Activated T-helper 2 cell treated with anti-CD3 and anti-CD28 coated beads, Interferon-gamma antibody, Interleukin-2, Interleukin-4, amounts not matched to agents 10 μg/mL and 5 μg/mL and 100 μg/mL, durations not matched to agents 14 hours and 24 hours and 36 hours (primary cell): ENCODE data around the gene UBTD1. TPM values are rescaled to one million over a fixed set of nuclear protein-coding genes. Genes with fewer than 3 reads are reported as not detected.

ENCODE experiments used
- DNase-seq: peaks from one replicate; pipeline ENCODE4 v3.0.0; 2021; ENCODE audit warnings: low spot score
- H3K27ac Mint-ChIP-seq: one replicate; pipeline ENCODE4 v1.8.0; 2021; ENCODE audit warnings: mixed read lengths
- H3K27me3 Mint-ChIP-seq: one replicate; pipeline ENCODE4 v1.8.0; 2021; ENCODE audit warnings: low read depth, mixed read lengths
- H3K36me3 Mint-ChIP-seq: one replicate; pipeline ENCODE4 v1.8.0; 2021; ENCODE audit warnings: low read depth, mixed read lengths
- H3K4me1 Mint-ChIP-seq: one replicate; pipeline ENCODE4 v1.8.0; 2021; ENCODE audit warnings: low read depth, mixed read lengths
- H3K4me3 Mint-ChIP-seq: one replicate; pipeline ENCODE4 v1.8.0; 2021; ENCODE audit warnings: low read depth, mild to moderate bottlenecking, moderate library complexity, mixed read lengths
- H3K9me3 Mint-ChIP-seq: one replicate; pipeline ENCODE4 v1.8.0; 2021; ENCODE audit warnings: mixed read lengths
- intact Hi-C: fragments of 100-400 bp; cut with micrococcal nuclease; formaldehyde crosslinking; loops from one replicate; pipeline ENCODE4 v1.15.1; 2023
- total RNA-seq: library from RNA; stranded (reverse); gene quantifications from 2 replicates; pipeline ENCODE4 v1.2.3, GENCODE V29; 2022

Gene UBTD1, protein sequence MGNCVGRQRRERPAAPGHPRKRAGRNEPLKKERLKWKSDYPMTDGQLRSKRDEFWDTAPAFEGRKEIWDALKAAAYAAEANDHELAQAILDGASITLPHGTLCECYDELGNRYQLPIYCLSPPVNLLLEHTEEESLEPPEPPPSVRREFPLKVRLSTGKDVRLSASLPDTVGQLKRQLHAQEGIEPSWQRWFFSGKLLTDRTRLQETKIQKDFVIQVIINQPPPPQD
- 1.6 and 1.8 TPM in 2 replicates for total RNA-seq

DNA sequence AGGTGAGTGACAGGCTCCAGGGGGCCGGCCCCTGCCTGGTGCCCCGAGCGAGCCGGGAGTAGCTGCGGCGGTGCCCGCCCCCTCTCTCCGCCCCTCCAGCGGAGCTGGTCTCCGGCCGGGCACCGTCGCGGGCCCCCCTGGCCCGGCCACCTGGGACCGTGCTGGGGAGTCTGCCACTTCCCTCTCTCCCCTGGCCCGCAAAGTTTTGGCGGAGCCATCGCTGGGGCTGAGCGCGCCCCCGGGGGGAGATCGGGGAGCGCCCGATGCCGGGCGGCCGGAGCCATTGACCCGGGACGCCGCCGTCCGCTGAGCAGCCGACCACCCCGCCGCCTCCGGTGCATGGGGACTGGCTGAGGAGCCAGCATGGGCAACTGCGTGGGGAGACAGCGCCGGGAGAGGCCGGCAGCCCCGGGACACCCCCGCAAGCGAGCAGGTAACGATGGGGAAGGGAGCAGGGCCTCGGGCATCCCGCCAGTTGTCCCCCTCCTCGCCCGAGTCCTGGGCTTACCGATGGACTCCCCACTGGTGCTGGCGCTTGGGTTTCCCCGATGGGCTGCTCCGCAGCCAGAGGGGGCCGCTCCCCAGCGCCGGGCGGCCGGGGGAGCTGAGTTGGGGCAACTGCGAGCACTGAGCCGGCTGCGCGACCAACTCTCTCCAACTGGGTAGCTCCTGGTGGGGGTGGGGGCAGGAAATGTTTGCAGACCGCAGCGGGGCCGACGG, at the start of gene UBTD1:
UBTD1 (plus strand) TSS at position 84 of the 720 bp plus-strand sequence; CDS start at position 364, 280 bp downstream.
- Mint-ChIP-seq H3K9me3 (no peaks in the 10 kb centered on the region), H3K27me3 (peaks cover 33% of the 10 kb centered on the region), H3K27ac (peak within 1 kb of the TSS; percentile 99), H3K4me3 (peak within 1 kb of the TSS; percentile 91), H3K36me3 (peaks cover 12% of the 10 kb centered on the region), H3K4me1 (peaks cover 33% of the 10 kb centered on the region)
- intact Hi-C loops = loop anchor here (1.0 to 5.0 kb wide), 8 partner anchors 44 to 207 kb away; partner anchors contain the start of genes ARHGAP19, EXOSC1, FRAT1 and FRAT2
- DNase-seq = no peak

DNA sequence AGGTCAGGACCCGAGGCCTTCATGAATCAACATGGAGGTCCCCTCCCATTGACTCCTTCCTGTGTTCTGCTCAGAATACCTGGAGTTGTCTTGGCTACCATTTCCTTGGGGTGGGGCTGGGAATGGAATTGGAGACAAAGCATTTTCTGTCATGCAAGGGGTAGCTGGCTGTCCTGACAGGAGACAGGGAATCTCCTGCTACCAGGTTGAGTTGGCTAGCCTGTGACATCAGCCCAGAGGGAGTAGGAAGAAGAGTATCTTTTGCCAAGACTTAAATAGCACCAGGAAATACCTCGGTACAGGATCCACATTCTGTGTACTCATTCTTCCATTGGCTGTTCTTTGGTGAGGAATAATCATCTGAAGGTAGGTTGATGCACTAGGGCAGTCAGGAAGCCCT, 47.9 kb upstream of the UBTD1 start:
- Mint-ChIP-seq H3K27me3 (no peaks in the 10 kb centered on the region), H3K4me3 (no peak overlapping the region), H3K36me3 (peaks cover 46% of the 10 kb centered on the region), H3K9me3 (no peaks in the 10 kb centered on the region), H3K27ac (peak overlapping the region; percentile 11), H3K4me1 (peaks cover 30% of the 10 kb centered on the region)
- intact Hi-C loops = no loop called here
- DNase-seq = no peak

DNA sequence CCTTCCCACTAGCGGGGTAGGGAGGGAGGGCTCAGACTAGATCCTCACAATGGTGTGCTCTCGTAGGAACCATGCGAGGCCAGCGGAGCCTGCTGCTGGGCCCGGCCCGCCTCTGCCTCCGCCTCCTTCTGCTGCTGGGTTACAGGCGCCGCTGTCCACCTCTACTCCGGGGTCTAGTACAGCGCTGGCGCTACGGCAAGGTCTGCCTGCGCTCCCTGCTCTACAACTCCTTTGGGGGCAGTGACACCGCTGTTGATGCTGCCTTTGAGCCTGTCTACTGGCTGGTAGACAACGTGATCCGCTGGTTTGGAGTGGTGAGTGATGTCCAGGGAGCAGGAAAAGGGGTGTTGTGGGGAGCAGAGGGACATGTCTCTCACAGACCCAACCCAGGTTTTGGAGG, 47.1 kb upstream of the UBTD1 start:
- DNase-seq = no peak
- Mint-ChIP-seq H3K27me3 (no peaks in the 10 kb centered on the region), H3K4me1 (peaks cover 28% of the 10 kb centered on the region), H3K36me3 (peaks cover 52% of the 10 kb centered on the region), H3K4me3 (no peak overlapping the region), H3K27ac (peak overlapping the region; percentile 18), H3K9me3 (no peaks in the 10 kb centered on the region)
- intact Hi-C loops = no loop called here

DNA sequence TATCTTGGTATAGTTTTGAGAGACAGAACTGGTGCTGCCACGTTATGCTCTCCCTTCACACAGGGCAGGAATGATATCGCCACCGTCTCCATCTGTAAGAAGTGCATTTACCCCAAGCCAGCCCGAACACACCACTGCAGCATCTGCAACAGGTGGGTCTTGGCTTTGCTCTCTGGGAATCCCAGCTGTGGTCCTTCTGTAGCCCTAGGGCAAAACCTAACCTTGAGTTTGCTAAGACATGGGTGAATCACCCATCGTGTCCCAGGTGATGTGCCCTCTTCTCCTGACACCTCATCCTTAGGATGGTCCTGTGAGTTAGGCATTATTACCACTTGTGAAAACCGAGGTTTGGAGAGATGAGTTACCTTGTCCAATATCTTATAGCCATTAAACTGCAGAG, 46.4 kb upstream of the UBTD1 start:
- intact Hi-C loops = no loop called here
- H3K27me3 Mint-ChIP-seq = no peaks in the 10 kb centered on the region
- H3K9me3 Mint-ChIP-seq = no peaks in the 10 kb centered on the region
- no peak overlapping the region for H3K27ac Mint-ChIP-seq
- H3K4me3 Mint-ChIP-seq = no peak overlapping the region
- peaks cover 26% of the 10 kb centered on the region for H3K4me1 Mint-ChIP-seq
- DNase-seq = no peak
- peaks cover 60% of the 10 kb centered on the region for H3K36me3 Mint-ChIP-seq

DNA sequence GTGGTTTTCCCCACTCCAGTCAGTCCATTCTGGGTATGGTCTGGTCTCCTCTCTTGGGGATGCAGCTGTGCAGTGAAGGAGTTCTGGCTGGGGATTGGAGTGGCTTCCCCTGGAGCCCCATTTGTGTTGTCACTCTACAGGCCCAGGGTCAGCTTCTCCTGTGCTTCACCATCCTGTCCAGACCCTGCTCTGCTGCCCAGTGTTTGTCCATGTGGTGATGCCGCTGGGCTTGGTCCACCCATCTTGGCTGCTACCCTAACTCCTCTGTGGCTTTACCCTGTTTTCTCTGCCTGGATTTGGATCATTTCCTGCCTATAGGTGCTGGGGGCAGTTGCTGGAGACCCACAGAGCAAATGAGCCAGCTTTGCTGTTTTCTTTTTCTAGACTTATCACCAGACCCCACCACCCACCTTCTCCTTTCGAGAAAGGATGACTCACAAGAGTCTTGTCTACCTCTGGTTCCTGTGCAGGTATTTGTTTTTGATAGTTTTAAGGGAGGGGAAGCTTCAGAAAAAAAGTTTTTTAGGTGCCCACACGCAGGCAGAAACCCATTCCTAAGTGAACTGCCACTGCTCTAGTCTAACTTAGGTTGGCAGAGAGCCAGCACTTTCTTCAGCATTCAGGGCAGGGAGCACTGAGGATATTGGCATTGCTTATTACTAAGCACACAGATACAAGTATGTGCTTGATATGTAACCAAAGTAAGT, 44.2 kb upstream of the UBTD1 start:
- Mint-ChIP-seq H3K4me3 (no peak overlapping the region), H3K36me3 (peaks cover 69% of the 10 kb centered on the region), H3K4me1 (peaks cover 17% of the 10 kb centered on the region), H3K9me3 (no peaks in the 10 kb centered on the region), H3K27ac (peak overlapping the region; percentile 78), H3K27me3 (no peaks in the 10 kb centered on the region)
- DNase-seq = no peak
- intact Hi-C loops = no loop called here

DNA sequence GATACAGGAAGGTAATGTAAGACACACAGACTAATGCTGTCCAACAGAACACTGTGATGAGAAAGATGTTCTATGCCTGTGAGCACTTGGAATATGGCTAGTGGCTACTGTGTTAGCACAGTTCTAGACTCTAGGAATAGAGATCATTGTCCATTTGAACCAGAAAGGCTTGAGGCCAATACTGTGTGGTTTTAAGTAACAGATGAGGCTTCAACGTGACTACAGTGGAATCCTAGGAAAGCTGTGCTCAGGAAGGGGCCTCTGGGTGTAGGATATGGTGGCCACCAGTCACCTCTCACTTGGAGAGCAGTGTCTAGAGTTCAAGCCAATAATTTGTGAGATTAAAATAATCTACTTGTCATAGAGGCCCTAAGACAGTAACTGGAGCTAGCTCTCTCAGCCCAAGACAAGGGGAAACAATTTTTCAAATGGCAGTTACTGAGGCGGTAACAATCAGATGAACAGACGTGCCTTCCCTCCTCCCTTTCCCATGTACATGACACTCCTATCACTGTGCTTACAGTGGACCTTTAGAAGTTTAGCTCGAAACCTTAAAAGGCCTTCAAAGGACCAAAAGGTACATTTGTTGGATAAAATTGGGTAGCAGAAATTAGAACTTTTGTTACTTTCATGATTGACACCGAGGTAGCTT, 42.6 kb upstream of the UBTD1 start:
- no peak overlapping the region for H3K4me3 Mint-ChIP-seq
- no peak for DNase-seq
- H3K27me3 Mint-ChIP-seq = no peaks in the 10 kb centered on the region
- peaks cover 79% of the 10 kb centered on the region for H3K36me3 Mint-ChIP-seq
- H3K4me1 Mint-ChIP-seq = peaks cover 9% of the 10 kb centered on the region
- no peaks in the 10 kb centered on the region for H3K9me3 Mint-ChIP-seq
- intact Hi-C loops = no loop called here
- H3K27ac Mint-ChIP-seq = no peak overlapping the region

DNA sequence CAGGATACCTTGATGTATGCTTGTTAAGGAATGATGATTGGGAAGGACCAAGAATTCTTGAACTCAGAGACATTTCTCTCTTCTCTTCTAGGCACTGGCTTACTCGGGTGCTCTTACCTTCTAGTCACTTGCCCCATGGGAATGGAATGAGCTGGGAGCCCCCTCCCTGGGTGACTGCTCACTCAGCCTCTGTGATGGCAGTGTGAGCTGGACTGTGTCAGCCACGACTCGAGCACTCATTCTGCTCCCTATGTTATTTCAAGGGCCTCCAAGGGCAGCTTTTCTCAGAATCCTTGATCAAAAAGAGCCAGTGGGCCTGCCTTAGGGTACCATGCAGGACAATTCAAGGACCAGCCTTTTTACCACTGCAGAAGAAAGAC, 42.0 kb upstream of the UBTD1 start:
- intact Hi-C loops = no loop called here
- Mint-ChIP-seq H3K4me3 (no peak overlapping the region), H3K4me1 (peaks cover 9% of the 10 kb centered on the region), H3K9me3 (no peaks in the 10 kb centered on the region), H3K36me3 (peaks cover 83% of the 10 kb centered on the region), H3K27ac (no peak overlapping the region), H3K27me3 (no peaks in the 10 kb centered on the region)
- DNase-seq = no peak

DNA sequence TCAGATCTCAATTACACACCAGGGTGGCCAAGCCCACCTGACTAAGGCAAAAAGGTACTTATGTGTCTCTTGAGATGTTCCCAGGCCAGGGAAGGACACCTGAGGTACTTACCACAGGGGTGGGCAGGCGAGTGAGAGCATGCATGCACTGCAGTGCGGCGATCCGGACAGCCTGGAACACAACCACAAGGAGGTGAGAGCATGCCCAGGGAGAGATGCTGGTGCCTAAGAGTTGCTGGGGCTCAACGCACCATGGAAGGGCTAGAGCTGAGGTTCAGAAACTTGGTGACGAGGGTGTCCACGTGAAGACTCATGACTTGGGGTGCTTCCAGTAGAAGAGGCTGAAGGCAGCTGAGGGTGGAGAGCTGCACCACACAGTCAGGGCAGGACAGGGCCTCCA, 39.6 kb upstream of the UBTD1 start:
- Mint-ChIP-seq H3K27ac (no peak overlapping the region), H3K36me3 (peaks cover 91% of the 10 kb centered on the region)
- intact Hi-C loops = no loop called here

DNA sequence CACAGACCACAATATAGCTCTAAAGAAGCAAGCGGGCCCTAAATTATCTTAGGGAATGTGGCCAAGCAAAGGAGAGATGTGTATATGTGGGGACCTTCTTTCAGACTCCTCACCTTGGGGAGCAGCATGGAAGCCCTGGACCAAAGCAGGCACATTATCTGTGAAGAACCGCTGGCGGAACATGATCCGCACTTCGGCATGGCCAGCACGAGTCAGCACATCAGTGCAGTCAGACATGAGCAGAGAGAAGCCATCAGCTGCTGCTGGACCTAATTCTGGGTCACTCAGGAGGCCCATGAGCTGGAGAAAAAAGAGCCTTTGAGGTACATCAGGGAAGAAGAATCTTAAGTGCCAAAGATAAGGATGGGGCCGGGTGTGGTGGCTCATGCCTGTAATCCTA, 38.8 kb upstream of the UBTD1 start:
- Mint-ChIP-seq H3K4me1 (no peaks in the 10 kb centered on the region), H3K36me3 (peaks cover 90% of the 10 kb centered on the region), H3K9me3 (no peaks in the 10 kb centered on the region), H3K4me3 (no peak overlapping the region), H3K27me3 (no peaks in the 10 kb centered on the region), H3K27ac (no peak overlapping the region)
- DNase-seq = no peak
- intact Hi-C loops = no loop called here

More for the DNA sequence above, 39.6 kb upstream of the UBTD1 start:
- Mint-ChIP-seq H3K27me3 (no peaks in the 10 kb centered on the region), H3K4me3 (no peak overlapping the region), H3K9me3 (no peaks in the 10 kb centered on the region), H3K4me1 (peaks cover 7% of the 10 kb centered on the region)
- no peak for DNase-seq

DNA sequence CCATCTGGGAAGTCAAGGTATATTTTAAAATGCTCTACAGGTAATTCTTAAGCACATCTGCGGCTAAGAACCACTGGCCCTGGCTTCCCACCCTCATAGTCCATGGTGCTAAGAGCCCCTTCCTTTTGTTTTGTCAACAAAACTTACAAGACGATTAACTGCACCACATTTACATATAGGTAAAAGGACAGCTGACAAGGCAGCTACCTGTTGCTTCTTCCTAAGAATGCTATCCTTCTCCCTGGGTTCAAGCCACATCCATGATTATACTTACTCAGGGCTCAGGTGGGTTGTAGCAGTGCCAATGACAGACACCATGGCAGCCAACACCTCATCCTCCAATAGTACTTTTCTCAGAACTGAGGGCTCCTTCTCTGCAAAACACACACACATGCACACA, 36.4 kb upstream of the UBTD1 start:
- H3K4me1 Mint-ChIP-seq = no peaks in the 10 kb centered on the region
- intact Hi-C loops = no loop called here
- no peaks in the 10 kb centered on the region for H3K9me3 Mint-ChIP-seq
- no peak overlapping the region for H3K4me3 Mint-ChIP-seq
- peaks cover 77% of the 10 kb centered on the region for H3K36me3 Mint-ChIP-seq
- H3K27me3 Mint-ChIP-seq = no peaks in the 10 kb centered on the region
- DNase-seq = no peak
- H3K27ac Mint-ChIP-seq = no peak overlapping the region

DNA sequence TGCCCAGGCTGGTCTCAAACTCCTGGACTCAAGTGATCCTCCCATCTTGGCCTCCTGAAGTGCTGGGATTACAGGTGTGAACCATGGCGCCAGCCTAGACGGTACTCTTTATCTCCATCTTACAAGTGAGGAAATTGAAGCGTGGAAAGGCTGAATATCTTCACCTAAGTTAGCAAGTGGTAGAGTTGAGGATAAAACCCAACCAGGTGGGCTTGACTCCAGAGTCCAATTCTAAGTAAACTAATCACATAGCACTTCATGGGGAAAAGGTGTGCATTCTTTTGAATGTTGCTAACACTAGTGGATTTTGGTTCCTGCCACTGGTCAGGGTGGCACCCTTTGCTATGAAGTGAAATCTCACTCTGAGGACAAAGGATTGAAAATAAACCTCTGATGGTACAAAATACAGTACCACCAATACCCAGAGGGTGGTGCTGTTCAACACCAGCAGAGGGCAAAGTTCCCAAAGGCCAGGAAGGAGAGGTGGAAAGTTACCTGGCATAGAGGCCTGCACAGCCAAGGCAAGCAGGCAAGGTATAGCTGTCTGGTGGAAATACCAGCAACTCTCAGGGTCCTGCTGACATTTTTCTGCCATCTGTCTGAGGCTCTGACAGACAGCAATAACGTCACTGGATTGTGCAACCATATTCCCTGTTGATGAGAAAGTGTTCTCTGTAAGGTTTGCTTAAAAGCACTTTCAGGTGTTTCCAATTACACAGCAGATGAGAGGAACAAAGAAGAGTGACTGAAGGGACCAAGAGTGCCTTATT, 35.2 kb upstream of the UBTD1 start:
- H3K27me3 Mint-ChIP-seq = no peaks in the 10 kb centered on the region

DNA sequence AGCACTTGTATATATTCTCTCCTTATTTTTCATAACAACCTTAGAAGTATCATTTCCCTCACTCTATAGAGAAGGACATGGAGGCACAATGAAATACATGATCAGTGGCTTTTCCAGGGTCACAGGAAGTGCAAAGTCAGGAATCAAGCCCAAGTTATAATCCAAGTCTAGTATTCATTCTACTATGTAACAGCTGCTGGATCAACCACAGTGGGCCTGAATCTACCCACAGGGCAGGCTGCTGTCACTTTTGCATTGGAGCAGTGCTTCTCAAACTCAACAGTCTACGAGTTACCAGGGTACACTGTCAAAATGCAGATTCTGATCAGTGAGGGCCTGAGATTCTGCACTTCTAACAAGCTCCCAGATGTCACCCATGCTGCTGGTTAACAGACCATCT, 34.5 kb upstream of the UBTD1 start:
- Mint-ChIP-seq H3K4me3 (no peak overlapping the region), H3K36me3 (peaks cover 76% of the 10 kb centered on the region), H3K9me3 (no peaks in the 10 kb centered on the region), H3K27ac (no peak overlapping the region), H3K27me3 (no peaks in the 10 kb centered on the region), H3K4me1 (no peaks in the 10 kb centered on the region)
- DNase-seq = no peak
- intact Hi-C loops = no loop called here

More for the DNA sequence above, 35.2 kb upstream of the UBTD1 start:
- no peak for DNase-seq
- H3K36me3 Mint-ChIP-seq = peaks cover 76% of the 10 kb centered on the region
- no peaks in the 10 kb centered on the region for H3K9me3 Mint-ChIP-seq
- H3K4me3 Mint-ChIP-seq = no peak overlapping the region
- intact Hi-C loops = loop anchor here (1.0 kb wide), 1 partner anchor 90 kb away; no protein-coding TSS in a partner anchor
- H3K4me1 Mint-ChIP-seq = no peaks in the 10 kb centered on the region
- H3K27ac Mint-ChIP-seq = no peak overlapping the region
